GM21619 (cell line): Measurements from ENCODE around the gene SGCE.

Source experiments
- ATAC-seq: cut with Tn5 transposase; IDR thresholded peaks from one replicate; pipeline ENCODE4 v1.9.1; 2021; ENCODE audit not compliant: unreplicated experiment

SGCE gene

GRCh38 chr7:94630855-94631254 is 25.1 kb downstream of the SGCE start:
- ATAC-seq = no peak

- ATAC-seq = no peak
These were observed 32.1 kb downstream of the SGCE start for GRCh38 chr7:94623820-94624219.

- ATAC-seq = no peak
These were observed 34.8 kb downstream of the SGCE start for GRCh38 chr7:94621120-94621519.

- peak; percentile 98 for ATAC-seq
These were observed 35.2 kb downstream of the SGCE start for GRCh38 chr7:94620703-94621118.

- no peak for ATAC-seq
These were observed 37.8 kb downstream of the SGCE start for GRCh38 chr7:94618126-94618525.

GRCh38 chr7:94616855-94617254 is 39.1 kb downstream of the SGCE start:
- ATAC-seq = no peak

- ATAC-seq = no peak
These were observed 40.3 kb downstream of the SGCE start for GRCh38 chr7:94615666-94616065.

- ATAC-seq = no peak
These were observed 43.3 kb downstream of the SGCE start for GRCh38 chr7:94612661-94613060.

- ATAC-seq = no peak
These were observed 43.7 kb downstream of the SGCE start for GRCh38 chr7:94612253-94612652.

GRCh38 chr7:94609561-94609960 is 46.4 kb downstream of the SGCE start:
- no peak for ATAC-seq

- ATAC-seq = peak; percentile 69
These were observed 50.9 kb downstream of the SGCE start for GRCh38 chr7:94605031-94605430.

GRCh38 chr7:94602181-94602580 is 53.8 kb downstream of the SGCE start:
- ATAC-seq = no peak

GRCh38 chr7:94600267-94600666 is 55.7 kb downstream of the SGCE start:
- no peak for ATAC-seq

- no peak for ATAC-seq
These were observed 60.2 kb downstream of the SGCE start for GRCh38 chr7:94595717-94596116.

- ATAC-seq = no peak
These were observed 61.1 kb downstream of the SGCE start for GRCh38 chr7:94594882-94595281.

GRCh38 chr7:94591176-94591575 is 64.8 kb downstream of the SGCE start:
- ATAC-seq = peak; percentile 49

GRCh38 chr7:94590526-94591162 is 65.3 kb downstream of the SGCE start:
- ATAC-seq = no peak

GRCh38 chr7:94588075-94588474 is 67.9 kb downstream of the SGCE start:
- ATAC-seq = no peak

- no peak for ATAC-seq
These were observed 71.8 kb downstream of the SGCE start for GRCh38 chr7:94584113-94584512.

- ATAC-seq = no peak
These were observed 75.3 kb downstream of the SGCE start for GRCh38 chr7:94580601-94581000.

- ATAC-seq = no peak
These were observed 76.5 kb downstream of the SGCE start for GRCh38 chr7:94579470-94579869.

- no peak for ATAC-seq
These were observed 77.3 kb downstream of the SGCE start for GRCh38 chr7:94578614-94579013.

GRCh38 chr7:94577357-94577756 is 78.6 kb downstream of the SGCE start:
- no peak for ATAC-seq
